ENCODE results near the gene CCDC88A. TPM values are rescaled to one million over a fixed set of nuclear protein-coding genes. Genes with fewer than 3 reads are reported as not detected.
"Not testable (repeated sequence)": the region's sequence is repeated elsewhere in the genome, so short reads cannot be mapped to it uniquely, and the experiment has no call there.

Gene CCDC88A
- total RNA-seq, 1 donor from 2014 or later = 77.1 TPM

GRCh38 chr2:55391155-55391554, 28.5 kb downstream of the CCDC88A start:
- H3K4me1 Mint-ChIP-seq (ENCODE audit: low read depth) = peaks cover 1% of the 10 kb centered on the region
- no peak for TF ChIP-seq CTCF (IDR thresholded peaks at IDR 0.05; ENCODE audit: unreplicated experiment)
- H3K9me3 Mint-ChIP-seq (ENCODE audit: low read depth) = peaks cover 9% of the 10 kb centered on the region
- no peak overlapping the region for H3K27ac Mint-ChIP-seq
- H3K27me3 Mint-ChIP-seq = no peaks in the 10 kb centered on the region
- no peak for DNase-seq (ENCODE audit: low spot score, unreplicated experiment)
- peaks cover 3% of the 10 kb centered on the region for H3K36me3 Mint-ChIP-seq (ENCODE audit: insufficient read depth)
- no peak overlapping the region for H3K4me3 Mint-ChIP-seq (ENCODE audit: low read depth)

- not testable (repeated sequence) for H3K9me3 Mint-ChIP-seq (ENCODE audit: low read depth); H3K27me3 Mint-ChIP-seq; H3K36me3 Mint-ChIP-seq (ENCODE audit: insufficient read depth); H3K27ac Mint-ChIP-seq; H3K4me1 Mint-ChIP-seq (ENCODE audit: low read depth); DNase-seq (ENCODE audit: low spot score, unreplicated experiment); H3K4me3 Mint-ChIP-seq (ENCODE audit: low read depth)
These were observed 34.1 kb downstream of the CCDC88A start for GRCh38 chr2:55385516-55385915.

GRCh38 chr2:55384786-55385185, 34.9 kb downstream of the CCDC88A start:
- H3K4me3 Mint-ChIP-seq (ENCODE audit: low read depth) = no peak overlapping the region
- H3K9me3 Mint-ChIP-seq (ENCODE audit: low read depth) = no peaks in the 10 kb centered on the region
- H3K27ac Mint-ChIP-seq = no peak overlapping the region
- H3K27me3 Mint-ChIP-seq = no peaks in the 10 kb centered on the region
- DNase-seq (ENCODE audit: low spot score, unreplicated experiment) = no peak
- no peak for TF ChIP-seq CTCF (IDR thresholded peaks at IDR 0.05; ENCODE audit: unreplicated experiment)
- H3K4me1 Mint-ChIP-seq (ENCODE audit: low read depth) = no peaks in the 10 kb centered on the region
- peaks cover 2% of the 10 kb centered on the region for H3K36me3 Mint-ChIP-seq (ENCODE audit: insufficient read depth)

- Mint-ChIP-seq H3K4me3 (ENCODE audit: low read depth) (no peak overlapping the region), H3K27ac (no peak overlapping the region), H3K9me3 (ENCODE audit: low read depth) (no peaks in the 10 kb centered on the region), H3K4me1 (ENCODE audit: low read depth) (no peaks in the 10 kb centered on the region), H3K36me3 (ENCODE audit: insufficient read depth) (no peaks in the 10 kb centered on the region), H3K27me3 (no peaks in the 10 kb centered on the region)
- TF ChIP-seq CTCF (IDR thresholded peaks at IDR 0.05; ENCODE audit: unreplicated experiment) = no peak
- DNase-seq (ENCODE audit: low spot score, unreplicated experiment) = no peak
These were observed 48.3 kb downstream of the CCDC88A start for GRCh38 chr2:55371376-55371775.

GRCh38 chr2:55370208-55370607, 49.4 kb downstream of the CCDC88A start:
- no peaks in the 10 kb centered on the region for H3K9me3 Mint-ChIP-seq (ENCODE audit: low read depth)

More at GRCh38 chr2:55370208-55370607, 49.4 kb downstream of the CCDC88A start:
- Mint-ChIP-seq H3K27ac (no peak overlapping the region), H3K4me1 (ENCODE audit: low read depth) (no peaks in the 10 kb centered on the region), H3K4me3 (ENCODE audit: low read depth) (no peak overlapping the region), H3K36me3 (ENCODE audit: insufficient read depth) (no peaks in the 10 kb centered on the region), H3K27me3 (no peaks in the 10 kb centered on the region)
- DNase-seq (ENCODE audit: low spot score, unreplicated experiment) = no peak
- TF ChIP-seq CTCF (IDR thresholded peaks at IDR 0.05; ENCODE audit: unreplicated experiment) = no peak

All from progenitor cell of endocrine pancreas (in vitro differentiated cells).